ENCODE measurements around the gene ANKS1A.

DNA sequence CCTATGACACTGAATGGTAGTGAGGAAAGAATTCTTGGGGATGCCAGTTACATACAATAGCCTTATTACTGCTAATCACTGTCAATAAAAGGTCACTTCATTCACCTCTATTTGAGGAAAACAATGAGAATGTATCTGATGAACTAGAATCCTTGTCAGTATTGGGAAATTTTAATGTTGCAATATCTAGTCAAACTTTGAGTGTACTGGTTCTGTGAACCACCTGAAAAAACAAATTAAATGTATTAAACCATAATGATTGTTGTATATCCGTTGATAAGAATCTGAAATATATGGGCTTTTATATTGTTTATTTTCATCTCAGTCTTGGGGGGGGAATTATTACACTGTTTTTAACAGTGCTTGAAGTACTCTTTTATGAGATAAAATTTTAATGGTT is 11.8 kb upstream of the ANKS1A start:
- TF ChIP-seq POLR2AphosphoS5 (IDR thresholded peaks at IDR 0.05; ENCODE audit: low read depth, low read length) = no peak
- TF ChIP-seq CTCF (IDR thresholded peaks at IDR 0.05) = no peak
- TF ChIP-seq REST (IDR thresholded peaks at IDR 0.05; ENCODE audit: insufficient read depth in 1 of 2, low read depth in 2 of 2, low read length in 1 of 2) = no peak
- TF ChIP-seq SIN3A (IDR thresholded peaks at IDR 0.05; ENCODE audit: borderline replicate concordance, insufficient read depth, low read depth, low read length) = no peak
- no peak for TF ChIP-seq TCF7L2 (IDR thresholded peaks at IDR 0.05; ENCODE audit: low read depth, low read length)
